Measurements from ENCODE around the gene RMND5B. TPM values are rescaled to one million over a fixed set of nuclear protein-coding genes. Genes with fewer than 3 reads are reported as not detected.

Gene RMND5B
- polyA plus RNA-seq, 3 donors from 2014 or later = 10.0 to 12.4 (median 11.8) TPM

DNA sequence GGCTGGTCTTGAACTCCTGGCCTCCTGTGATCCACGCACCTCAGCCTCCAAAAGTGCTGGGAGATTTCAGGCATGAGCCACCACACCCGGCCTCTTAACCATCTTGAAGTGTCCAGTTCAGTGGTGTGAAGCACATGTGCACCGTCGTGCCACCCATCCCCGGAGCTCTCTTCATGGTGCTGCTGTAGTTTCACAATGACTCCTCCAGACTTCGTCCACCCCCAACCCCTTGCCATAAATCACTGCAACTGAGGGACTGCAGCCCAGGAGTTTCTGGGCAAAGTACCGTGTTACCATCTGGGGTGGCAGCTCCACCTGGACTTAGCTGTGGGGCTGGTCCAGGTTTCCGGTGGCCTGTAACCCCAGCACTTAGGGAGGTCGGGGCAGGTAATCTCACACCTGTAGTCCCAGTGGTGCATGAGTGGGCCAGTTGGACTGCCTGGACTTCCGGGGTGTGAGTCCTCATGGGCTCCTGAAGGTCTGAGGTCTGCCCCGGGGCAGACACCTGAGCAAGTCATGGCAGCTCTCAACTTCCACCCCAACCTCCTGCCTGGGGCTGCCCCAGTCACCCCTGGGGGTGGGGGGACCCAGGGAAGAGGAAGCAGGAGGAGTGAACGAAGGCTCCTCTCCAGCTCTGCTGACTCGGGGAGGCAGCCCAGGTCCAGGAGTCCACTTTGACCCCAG is 24.1 kb upstream of the RMND5B start:
- H3K27ac Mint-ChIP-seq = no peak overlapping the region
- H3K9me3 Mint-ChIP-seq = no peaks in the 10 kb centered on the region
- no peaks in the 10 kb centered on the region for H3K36me3 Mint-ChIP-seq
- H3K4me1 Mint-ChIP-seq = no peaks in the 10 kb centered on the region
- no peak for DNase-seq
- H3K27me3 Mint-ChIP-seq (ENCODE audit: low read depth in 3 of 3) = peaks cover 11 to 24% (median 15%) of the 10 kb centered on the region in 3 donors
- H3K4me3 Mint-ChIP-seq = no peak overlapping the region

- Mint-ChIP-seq H3K4me1 (peaks cover 3% of the 10 kb centered on the region in 2 donors), H3K36me3 (no peaks in the 10 kb centered on the region), H3K9me3 (no peaks in the 10 kb centered on the region), H3K27ac (no peak overlapping the region), H3K27me3 (ENCODE audit: low read depth in 3 of 3) (peaks cover 15 to 29% (median 26%) of the 10 kb centered on the region in 3 donors), H3K4me3 (no peak overlapping the region)
- DNase-seq = no peak
Measured at GRCh38 chr5:178107756-178108310, 23.0 kb upstream of the RMND5B start.

GRCh38 chr5:178108446-178108845 is 22.4 kb upstream of the RMND5B start:
- H3K27ac Mint-ChIP-seq = no peak overlapping the region

GRCh38 chr5:178108966-178109365 is 21.8 kb upstream of the RMND5B start:
- Mint-ChIP-seq H3K9me3 (no peaks in the 10 kb centered on the region), H3K4me1 (peaks cover 5 to 7% of the 10 kb centered on the region in 2 donors), H3K27ac (no peak overlapping the region), H3K4me3 (no peak overlapping the region), H3K36me3 (no peaks in the 10 kb centered on the region), H3K27me3 (ENCODE audit: low read depth in 3 of 3) (peaks cover 17 to 32% (median 26%) of the 10 kb centered on the region in 3 donors)
- DNase-seq = no peak

More at GRCh38 chr5:178108446-178108845, 22.4 kb upstream of the RMND5B start:
- H3K9me3 Mint-ChIP-seq = no peaks in the 10 kb centered on the region
- H3K27me3 Mint-ChIP-seq (ENCODE audit: low read depth in 3 of 3) = peaks cover 17 to 32% (median 29%) of the 10 kb centered on the region in 3 donors
- no peak for DNase-seq
- no peaks in the 10 kb centered on the region for H3K36me3 Mint-ChIP-seq
- H3K4me3 Mint-ChIP-seq = no peak overlapping the region
- peaks cover 5 to 7% of the 10 kb centered on the region in 2 donors for H3K4me1 Mint-ChIP-seq

- Mint-ChIP-seq H3K27ac (no peak overlapping the region), H3K4me3 (no peak overlapping the region), H3K9me3 (peaks cover 0 to 2% (median 0%) of the 10 kb centered on the region in 6 donors), H3K27me3 (ENCODE audit: low read depth in 3 of 3) (peaks cover 28 to 43% (median 35%) of the 10 kb centered on the region in 3 donors), H3K36me3 (no peaks in the 10 kb centered on the region), H3K4me1 (peaks cover 20 to 22% of the 10 kb centered on the region in 2 donors)
- no peak for DNase-seq
Measured at GRCh38 chr5:178110511-178110910, 20.3 kb upstream of the RMND5B start.

DNA sequence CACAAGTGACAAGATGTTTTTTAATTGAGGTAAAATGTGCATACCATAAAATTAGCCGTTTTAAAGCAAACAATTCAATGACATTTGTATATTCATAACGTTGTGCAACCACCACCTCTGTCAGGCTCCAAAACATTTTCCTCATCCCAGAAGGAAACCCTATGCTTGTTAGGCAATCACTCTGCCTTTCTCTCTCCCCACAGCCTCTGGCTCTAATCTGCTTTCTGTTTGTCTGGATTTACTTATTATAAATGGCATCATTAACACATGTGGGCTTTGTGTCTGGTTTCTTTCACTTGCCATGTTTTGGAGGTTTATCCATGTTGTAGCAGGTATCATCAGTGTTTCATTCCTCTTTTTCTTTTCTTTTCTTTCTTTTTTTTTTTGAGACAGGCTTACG is 18.9 kb upstream of the RMND5B start:
- no peak for DNase-seq
- peaks cover 33 to 52% (median 40%) of the 10 kb centered on the region in 3 donors for H3K27me3 Mint-ChIP-seq (ENCODE audit: low read depth in 3 of 3)
- H3K4me3 Mint-ChIP-seq = no peak overlapping the region
- peaks cover 34 to 37% of the 10 kb centered on the region in 2 donors for H3K4me1 Mint-ChIP-seq
- no peaks in the 10 kb centered on the region for H3K36me3 Mint-ChIP-seq
- peaks cover 0 to 4% (median 0%) of the 10 kb centered on the region in 6 donors for H3K9me3 Mint-ChIP-seq
- no peak overlapping the region for H3K27ac Mint-ChIP-seq

DNA sequence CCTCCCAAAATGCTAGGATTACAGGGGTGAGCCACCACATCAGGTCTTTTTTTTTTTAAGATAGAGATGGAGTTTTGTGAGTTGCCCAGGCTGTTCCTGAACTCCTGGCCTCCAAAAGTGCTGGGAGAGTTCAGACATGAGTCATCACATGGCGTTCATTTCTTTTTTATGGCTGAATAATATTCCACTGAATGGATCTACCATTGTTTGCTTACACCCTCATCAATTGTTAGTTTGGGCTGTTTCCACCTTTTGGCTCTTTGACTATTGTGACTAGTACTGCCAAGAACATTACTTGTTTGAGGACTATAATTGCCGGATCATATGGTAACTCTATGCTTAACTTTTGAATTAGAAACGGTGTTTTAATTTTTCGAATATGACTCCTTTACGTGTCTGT is 18.3 kb upstream of the RMND5B start:
- Mint-ChIP-seq H3K27ac (peak overlapping the region in 5 of 6 donors; percentile 77 to 84 (median 84)), H3K4me1 (peaks cover 39 to 41% of the 10 kb centered on the region in 2 donors), H3K9me3 (peaks cover 0 to 4% (median 0%) of the 10 kb centered on the region in 6 donors), H3K36me3 (no peaks in the 10 kb centered on the region), H3K27me3 (ENCODE audit: low read depth in 3 of 3) (peaks cover 35 to 54% (median 41%) of the 10 kb centered on the region in 3 donors), H3K4me3 (peak overlapping the region; percentile 69 to 84 (median 78))
- DNase-seq = no peak

DNA sequence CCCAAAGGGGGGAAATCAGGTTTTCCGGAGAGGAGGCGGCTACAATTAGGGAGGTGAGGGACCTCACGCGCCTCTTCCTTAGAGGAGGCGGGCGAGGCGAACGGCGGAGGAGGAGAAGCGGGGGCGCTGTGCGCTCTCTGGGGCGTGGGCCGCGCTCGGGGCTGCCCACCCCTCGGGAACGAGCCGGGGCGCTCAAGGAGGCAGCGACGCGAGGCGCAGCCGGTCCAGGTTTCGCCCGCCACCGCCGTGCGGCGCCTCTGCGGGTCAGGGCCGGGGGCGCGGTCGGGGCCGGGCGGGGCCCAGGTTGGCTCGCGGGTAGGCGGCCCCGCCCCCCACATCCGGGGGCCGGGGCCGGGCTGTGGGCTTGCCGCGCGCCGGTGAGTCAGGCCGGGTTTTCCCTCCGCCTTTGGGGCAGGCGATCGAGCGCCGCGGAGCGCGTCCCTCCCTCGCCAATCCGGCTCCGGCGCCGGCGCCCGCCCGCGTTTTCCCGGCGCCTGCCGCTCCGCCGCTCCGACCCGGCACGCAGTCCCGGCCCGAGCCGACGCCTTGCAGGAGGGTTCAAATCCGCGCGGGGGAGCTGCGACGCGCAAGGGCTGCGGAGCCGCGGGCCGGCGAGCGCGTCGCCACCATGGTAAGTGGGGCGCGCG is 17.6 kb upstream of the RMND5B start, which contains the start of gene N4BP3:
TSS of gene N4BP3 (plus strand) at position 392 of the 647 bp plus-strand sequence. CDS start 6,052 bp downstream, outside the sequence.
- peak; percentile 77 to 84 (median 81) for DNase-seq
- no peaks in the 10 kb centered on the region for H3K36me3 Mint-ChIP-seq
- peak within 1 kb of the TSS; percentile 76 to 88 (median 84) for H3K4me3 Mint-ChIP-seq
- H3K27me3 Mint-ChIP-seq (ENCODE audit: low read depth in 3 of 3) = peaks cover 35 to 53% (median 41%) of the 10 kb centered on the region in 3 donors
- H3K27ac Mint-ChIP-seq = peak within 1 kb of the TSS in 5 of 6 donors; percentile 92 to 99 (median 97)
- peaks cover 0 to 4% (median 0%) of the 10 kb centered on the region in 6 donors for H3K9me3 Mint-ChIP-seq
- peaks cover 41 to 44% of the 10 kb centered on the region in 2 donors for H3K4me1 Mint-ChIP-seq

GRCh38 chr5:178113841-178114324 is 16.9 kb upstream of the RMND5B start:
- DNase-seq = peak in 1 of 3 donors; percentile 20
- peak overlapping the region; percentile 76 to 88 (median 84) for H3K4me3 Mint-ChIP-seq
- H3K9me3 Mint-ChIP-seq = peaks cover 0 to 4% (median 0%) of the 10 kb centered on the region in 6 donors
- no peaks in the 10 kb centered on the region for H3K36me3 Mint-ChIP-seq
- H3K27me3 Mint-ChIP-seq (ENCODE audit: low read depth in 3 of 3) = peaks cover 34 to 49% (median 40%) of the 10 kb centered on the region in 3 donors
- H3K27ac Mint-ChIP-seq = peak overlapping the region in 5 of 6 donors; percentile 92 to 99 (median 97)
- peaks cover 41 to 45% of the 10 kb centered on the region in 2 donors for H3K4me1 Mint-ChIP-seq

DNA sequence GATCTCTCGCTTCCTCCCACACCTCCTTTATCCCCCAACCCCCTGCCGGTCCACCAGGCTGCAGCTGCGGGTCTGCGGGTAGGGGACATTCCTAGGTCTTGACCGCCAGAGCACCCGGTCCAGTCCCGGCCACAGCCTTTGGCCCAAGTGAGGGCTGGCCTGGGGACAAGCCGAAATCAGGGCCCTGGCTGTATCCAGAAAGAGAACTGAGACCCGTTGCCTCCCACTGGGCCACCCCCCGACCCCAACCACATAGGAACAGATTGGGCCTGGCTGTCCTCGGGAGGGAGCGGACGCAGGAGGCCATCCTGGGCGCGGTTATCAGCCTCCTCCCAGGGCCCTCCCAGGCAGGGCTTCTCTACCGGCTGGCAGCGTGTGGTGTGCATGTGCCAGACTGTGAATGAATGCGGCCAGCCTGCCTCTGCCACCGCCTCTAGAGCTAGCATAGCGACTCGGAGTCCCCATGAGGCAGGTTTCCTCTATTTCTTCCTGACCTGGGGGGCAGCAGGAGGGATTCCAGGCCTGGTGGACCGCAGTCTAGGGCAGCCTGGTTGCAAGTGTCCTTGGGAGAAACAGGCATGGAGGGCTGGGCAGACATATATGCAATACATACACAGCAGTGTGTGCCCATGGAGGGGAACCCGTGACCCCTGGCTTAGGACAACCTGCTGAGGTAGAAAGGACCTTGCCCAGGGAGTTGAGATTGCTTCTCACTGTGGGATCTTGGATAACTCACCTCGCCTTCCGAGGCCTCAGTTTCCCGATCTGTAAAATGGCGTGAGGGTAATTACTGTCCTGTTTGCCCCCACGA is 16.3 kb upstream of the RMND5B start:
- H3K27ac Mint-ChIP-seq = peak overlapping the region; percentile 58 to 99 (median 96)
- H3K9me3 Mint-ChIP-seq = peaks cover 0 to 4% (median 0%) of the 10 kb centered on the region in 6 donors
- H3K36me3 Mint-ChIP-seq = no peaks in the 10 kb centered on the region
- peaks cover 38 to 54% (median 41%) of the 10 kb centered on the region in 3 donors for H3K27me3 Mint-ChIP-seq (ENCODE audit: low read depth in 3 of 3)
- DNase-seq = peak; percentile 81 to 84 (median 83)
- H3K4me3 Mint-ChIP-seq = peak overlapping the region; percentile 76 to 88 (median 84)
- peaks cover 41 to 47% of the 10 kb centered on the region in 2 donors for H3K4me1 Mint-ChIP-seq

- H3K9me3 Mint-ChIP-seq = peaks cover 0 to 4% (median 0%) of the 10 kb centered on the region in 6 donors
- peaks cover 39 to 49% (median 41%) of the 10 kb centered on the region in 3 donors for H3K27me3 Mint-ChIP-seq (ENCODE audit: low read depth in 3 of 3)
- H3K4me3 Mint-ChIP-seq = peak overlapping the region; percentile 76 to 88 (median 84)
- H3K27ac Mint-ChIP-seq = peak overlapping the region; percentile 60 to 99 (median 96)
- H3K36me3 Mint-ChIP-seq = no peaks in the 10 kb centered on the region
- H3K4me1 Mint-ChIP-seq = peaks cover 41 to 47% of the 10 kb centered on the region in 2 donors
- DNase-seq = peak; percentile 78 to 81 (median 79)
Measured at GRCh38 chr5:178115136-178115813, 15.5 kb upstream of the RMND5B start.

DNA sequence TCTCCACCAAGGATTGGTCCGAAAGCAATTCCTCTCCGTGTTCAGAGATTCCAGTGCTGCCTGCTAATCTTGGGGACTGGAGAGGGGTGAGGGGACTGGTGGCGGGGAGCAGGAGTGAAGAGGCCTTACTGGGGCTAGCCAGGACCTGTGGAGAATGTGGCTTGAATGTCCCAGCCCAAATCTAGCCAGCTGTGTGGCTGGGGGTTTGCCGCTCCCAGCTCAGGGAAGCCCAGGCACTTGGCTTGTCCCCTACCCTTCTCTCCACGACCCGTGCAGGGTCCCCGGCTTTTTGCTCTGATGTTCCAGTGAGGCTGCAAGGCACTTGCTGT is 15.0 kb upstream of the RMND5B start:
- H3K9me3 Mint-ChIP-seq = peaks cover 0 to 4% (median 0%) of the 10 kb centered on the region in 6 donors
- H3K36me3 Mint-ChIP-seq = no peaks in the 10 kb centered on the region
- no peak for DNase-seq
- H3K4me3 Mint-ChIP-seq = peak overlapping the region; percentile 76 to 88 (median 84)
- peak overlapping the region; percentile 60 to 99 (median 96) for H3K27ac Mint-ChIP-seq
- H3K4me1 Mint-ChIP-seq = peaks cover 44 to 48% of the 10 kb centered on the region in 2 donors
- H3K27me3 Mint-ChIP-seq (ENCODE audit: low read depth in 3 of 3) = peaks cover 42 to 50% (median 43%) of the 10 kb centered on the region in 3 donors
